HCT116 (cell line): ENCODE data around the gene TAMALIN.

Experiments used
- EZH2 ChIP-seq: fragments of 200-600 bp; sonication (generic); IDR thresholded peaks from 2 replicates; pipeline ENCODE4 v1.6.1; 2017; ENCODE audit warnings: antibody characterized with exemption, mixed run types
- FOSL1 ChIP-seq: IDR thresholded peaks from 2 replicates; pipeline ENCODE4 v1.6.1; 2012; ENCODE audit warnings: low read depth
- POLR2A ChIP-seq: IDR thresholded peaks from 2 replicates; pipeline ENCODE4 v1.7.0; 2011; ENCODE audit warnings: borderline replicate concordance; ENCODE audit not compliant: insufficient read depth, insufficient read length; ENCODE audit errors: extremely low read depth
- POLR2AphosphoS5 ChIP-seq: IDR thresholded peaks from 2 replicates; pipeline ENCODE4 v1.6.1; 2011; ENCODE audit warnings: mild to moderate bottlenecking, low read depth, low read length, moderate library complexity
- RAD21 ChIP-seq: IDR thresholded peaks from 2 replicates; pipeline ENCODE4 v1.6.1; 2012; ENCODE audit warnings: low read depth, mild to moderate bottlenecking
- SP1 ChIP-seq: IDR thresholded peaks from 2 replicates; pipeline ENCODE4 v1.6.1; 2012; ENCODE audit warnings: low read depth
- ZFX ChIP-seq: fragments of 450-650 bp; IDR thresholded peaks from 2 replicates; pipeline ENCODE4 v1.6.1; 2017
- TF ChIP-seq, protein P1 (sequence below), 3 experiments: fragments of 200-600 bp in 1 of 3; sonication (generic) in 1 of 3; IDR thresholded peaks in 2 of 3; conservative IDR thresholded peaks in 1 of 3; 2 replicates each; pipeline ENCODE4 v1.5.1; 2012 to 2017; ENCODE audit warnings: low read depth in 2 of 3, low read length in 2 of 3, antibody characterized with exemption in 1 of 3, borderline replicate concordance in 1 of 3, control low read depth in 1 of 3, mild to moderate bottlenecking in 1 of 3, mixed read lengths in 1 of 3, mixed run types in 1 of 3, moderate library complexity in 1 of 3; ENCODE audit not compliant: insufficient read depth in 1 of 3
- TF ChIP-seq, protein P2 (sequence below): IDR thresholded peaks from 2 replicates; pipeline ENCODE4 v1.6.1; 2012

DNA sequence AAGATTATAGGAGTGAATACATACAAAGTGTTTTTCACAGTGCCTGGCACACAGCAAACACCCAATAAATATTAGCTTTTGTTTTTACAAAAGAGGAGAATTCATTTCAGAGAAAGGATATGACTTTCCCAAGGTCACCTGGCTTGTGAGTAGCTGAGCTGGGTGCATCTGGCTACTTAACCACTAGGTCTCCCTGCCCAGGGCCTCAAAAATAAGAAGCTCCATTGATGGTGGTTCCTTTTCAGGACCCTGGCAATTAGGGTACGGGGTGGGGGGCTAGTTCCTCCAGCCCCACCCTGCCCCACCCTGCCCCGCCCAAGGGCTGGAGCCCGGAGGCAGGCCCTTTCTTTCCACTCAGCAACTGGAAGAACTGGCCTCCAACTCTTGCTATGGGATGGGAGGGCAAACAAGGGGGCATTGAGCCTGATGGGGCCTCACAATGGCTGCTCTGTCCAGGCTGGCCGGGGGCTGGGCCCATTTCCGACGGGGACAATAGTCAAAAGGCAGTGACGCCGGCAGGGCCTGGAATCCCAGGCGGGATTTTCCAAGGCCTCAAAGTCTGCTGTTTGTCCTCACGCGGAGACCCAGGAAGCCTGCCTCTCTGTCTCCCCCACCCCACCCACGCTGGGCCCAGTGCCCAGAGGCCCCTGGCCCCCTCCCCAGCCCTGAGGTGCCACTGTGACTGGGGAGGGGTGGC is 54.9 kb downstream of the TAMALIN start:
- TF ChIP-seq, protein P1, sequence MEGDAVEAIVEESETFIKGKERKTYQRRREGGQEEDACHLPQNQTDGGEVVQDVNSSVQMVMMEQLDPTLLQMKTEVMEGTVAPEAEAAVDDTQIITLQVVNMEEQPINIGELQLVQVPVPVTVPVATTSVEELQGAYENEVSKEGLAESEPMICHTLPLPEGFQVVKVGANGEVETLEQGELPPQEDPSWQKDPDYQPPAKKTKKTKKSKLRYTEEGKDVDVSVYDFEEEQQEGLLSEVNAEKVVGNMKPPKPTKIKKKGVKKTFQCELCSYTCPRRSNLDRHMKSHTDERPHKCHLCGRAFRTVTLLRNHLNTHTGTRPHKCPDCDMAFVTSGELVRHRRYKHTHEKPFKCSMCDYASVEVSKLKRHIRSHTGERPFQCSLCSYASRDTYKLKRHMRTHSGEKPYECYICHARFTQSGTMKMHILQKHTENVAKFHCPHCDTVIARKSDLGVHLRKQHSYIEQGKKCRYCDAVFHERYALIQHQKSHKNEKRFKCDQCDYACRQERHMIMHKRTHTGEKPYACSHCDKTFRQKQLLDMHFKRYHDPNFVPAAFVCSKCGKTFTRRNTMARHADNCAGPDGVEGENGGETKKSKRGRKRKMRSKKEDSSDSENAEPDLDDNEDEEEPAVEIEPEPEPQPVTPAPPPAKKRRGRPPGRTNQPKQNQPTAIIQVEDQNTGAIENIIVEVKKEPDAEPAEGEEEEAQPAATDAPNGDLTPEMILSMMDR (IDR thresholded peaks at IDR 0.05 in 2 of 3, conservative IDR thresholded peaks at IDR 0.05 in 1 of 3; ENCODE audit: borderline replicate concordance in 1 of 3, insufficient read depth in 1 of 3, low read depth in 2 of 3, low read length in 2 of 3), result no peak
- no peak for TF ChIP-seq ZFX
- TF ChIP-seq FOSL1, result no peak
- no peak for TF ChIP-seq EZH2
- TF ChIP-seq RAD21, result no peak
- TF ChIP-seq SP1, result no peak
- TF ChIP-seq POLR2A, result no peak
- TF ChIP-seq, protein P2, sequence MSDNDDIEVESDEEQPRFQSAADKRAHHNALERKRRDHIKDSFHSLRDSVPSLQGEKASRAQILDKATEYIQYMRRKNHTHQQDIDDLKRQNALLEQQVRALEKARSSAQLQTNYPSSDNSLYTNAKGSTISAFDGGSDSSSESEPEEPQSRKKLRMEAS, result no peak
- TF ChIP-seq POLR2AphosphoS5, result no peak
